Measurements from ENCODE around the gene S100A13.
A peak's percentile ranks its signal among the peaks of the same experiment; 100 is the strongest.
"Not testable (repeated sequence)": the region's sequence is repeated elsewhere in the genome, so short reads cannot be mapped to it uniquely, and the experiment has no call there.

Gene S100A13

GRCh38 chr1:153670859-153671627 lies 43.7 kb upstream of the S100A13 start, which contains the start of gene ILF2:
Gene ILF2, minus strand, starts transcription at chr1:153670993. Its CDS starts 71 bp downstream, at chr1:153670922.
- H3K4me2 ChIP-seq (ENCODE audit: insufficient read depth, low read length), result peak within 1 kb of the TSS; percentile 94
- peak within 1 kb of the TSS; percentile 75 to 95 for H3K4me3 ChIP-seq (ENCODE audit: low read depth in 1 of 2, low read length in 2 of 2)
- no peaks in the 10 kb centered on the region for H3K9me3 ChIP-seq (ENCODE audit: insufficient read depth, low read length, severe bottlenecking)
- TF ChIP-seq EZH2 (IDR thresholded peaks at IDR 0.05; ENCODE audit: borderline replicate concordance, low read depth, low read length, severe bottlenecking), result no peak
- peak; percentile 46 for TF ChIP-seq CTCF (IDR thresholded peaks at IDR 0.05; ENCODE audit: borderline replicate concordance, extremely low read depth, low read length, poor library complexity, severe bottlenecking)
- H3K27me3 ChIP-seq (ENCODE audit: insufficient read depth, low read length, poor library complexity), result no peaks in the 10 kb centered on the region
- peaks cover 24% of the 10 kb centered on the region; the same call in 1 of the 2 replicates for H4K20me1 ChIP-seq (ENCODE audit: insufficient read depth, low read length)
- ATAC-seq (ENCODE audit: insufficient read depth, low read depth), result peak; percentile 90
- H3K9ac ChIP-seq (ENCODE audit: low read depth, low read length), result peak within 1 kb of the TSS; percentile 88
- H3K4me1 ChIP-seq (ENCODE audit: insufficient read depth, low read length), result peaks cover 35% of the 10 kb centered on the region
- H3K79me2 ChIP-seq (ENCODE audit: insufficient read depth, low read length), result peaks cover 48% of the 10 kb centered on the region
- H2AFZ ChIP-seq (ENCODE audit: low read depth, low read length), result peak within 1 kb of the TSS; percentile 91
- peaks cover 44% of the 10 kb centered on the region for H3K36me3 ChIP-seq (ENCODE audit: insufficient read depth, low read length)
- DNase-seq, result peak; percentile 99
- peak within 1 kb of the TSS; percentile 92 for H3K27ac ChIP-seq (ENCODE audit: low read length)

GRCh38 chr1:153670257-153670858 lies 43.1 kb upstream of the S100A13 start:
- no peak for TF ChIP-seq CTCF (IDR thresholded peaks at IDR 0.05; ENCODE audit: borderline replicate concordance, extremely low read depth, low read length, poor library complexity, severe bottlenecking)
- TF ChIP-seq EZH2 (IDR thresholded peaks at IDR 0.05; ENCODE audit: borderline replicate concordance, low read depth, low read length, severe bottlenecking), result no peak
- DNase-seq, result no peak
- peaks cover 35% of the 10 kb centered on the region for H3K4me1 ChIP-seq (ENCODE audit: insufficient read depth, low read length)
- H3K4me2 ChIP-seq (ENCODE audit: insufficient read depth, low read length), result peak overlapping the region; percentile 94
- no peak for ATAC-seq (ENCODE audit: insufficient read depth, low read depth)
- H3K9me3 ChIP-seq (ENCODE audit: insufficient read depth, low read length, severe bottlenecking), result no peaks in the 10 kb centered on the region
- peaks cover 51% of the 10 kb centered on the region for H3K36me3 ChIP-seq (ENCODE audit: insufficient read depth, low read length)
- peak overlapping the region; percentile 66 for H2AFZ ChIP-seq (ENCODE audit: low read depth, low read length)
- H3K4me3 ChIP-seq (ENCODE audit: low read depth in 1 of 2, low read length in 2 of 2), result peak overlapping the region; percentile 75 to 95
- H4K20me1 ChIP-seq (ENCODE audit: insufficient read depth, low read length), result peaks cover 24% of the 10 kb centered on the region; the same call in 1 of the 2 replicates
- no peaks in the 10 kb centered on the region for H3K27me3 ChIP-seq (ENCODE audit: insufficient read depth, low read length, poor library complexity)
- H3K9ac ChIP-seq (ENCODE audit: low read depth, low read length), result peak overlapping the region; percentile 88
- peaks cover 50% of the 10 kb centered on the region for H3K79me2 ChIP-seq (ENCODE audit: insufficient read depth, low read length)
- peak overlapping the region; percentile 92 for H3K27ac ChIP-seq (ENCODE audit: low read length)

DNA sequence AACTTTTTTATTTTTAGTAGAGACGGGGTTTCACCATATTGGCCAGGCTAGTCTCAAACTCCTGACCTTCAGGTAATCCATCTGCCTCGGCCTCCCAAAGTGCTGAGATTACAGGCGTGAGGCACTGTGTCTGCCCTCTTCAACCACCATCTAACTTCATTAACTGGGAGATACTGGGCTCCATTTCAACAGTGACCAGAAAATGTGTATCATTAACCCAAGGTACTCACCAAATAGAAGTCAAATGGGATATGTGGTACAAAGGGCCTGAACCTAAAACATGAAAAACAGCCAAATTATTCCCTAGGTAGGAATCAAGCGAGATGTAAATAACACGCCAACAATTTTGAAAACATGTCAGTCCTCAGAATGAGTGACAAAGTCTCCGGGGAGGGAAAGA lies 42.3 kb upstream of the S100A13 start:
- Histone ChIP-seq H3K4me2 (ENCODE audit: insufficient read depth, low read length) (peak overlapping the region; percentile 94), H4K20me1 (ENCODE audit: insufficient read depth, low read length) (peaks cover 24% of the 10 kb centered on the region; the same call in 1 of the 2 replicates), H3K36me3 (ENCODE audit: insufficient read depth, low read length) (peaks cover 59% of the 10 kb centered on the region), H3K4me1 (ENCODE audit: insufficient read depth, low read length) (peaks cover 35% of the 10 kb centered on the region), H3K4me3 (ENCODE audit: low read depth in 1 of 2, low read length in 2 of 2) (peak overlapping the region; percentile 75 to 95), H3K9ac (ENCODE audit: low read depth, low read length) (peak overlapping the region; percentile 88), H3K9me3 (ENCODE audit: insufficient read depth, low read length, severe bottlenecking) (no peaks in the 10 kb centered on the region), H3K79me2 (ENCODE audit: insufficient read depth, low read length) (peaks cover 57% of the 10 kb centered on the region), H2AFZ (ENCODE audit: low read depth, low read length) (no peak overlapping the region), H3K27me3 (ENCODE audit: insufficient read depth, low read length, poor library complexity) (no peaks in the 10 kb centered on the region), H3K27ac (ENCODE audit: low read length) (peak overlapping the region; percentile 92)
- TF ChIP-seq EZH2 (IDR thresholded peaks at IDR 0.05; ENCODE audit: borderline replicate concordance, low read depth, low read length, severe bottlenecking), result no peak
- TF ChIP-seq CTCF (IDR thresholded peaks at IDR 0.05; ENCODE audit: borderline replicate concordance, extremely low read depth, low read length, poor library complexity, severe bottlenecking), result no peak
- DNase-seq, result no peak
- ATAC-seq (ENCODE audit: insufficient read depth, low read depth), result no peak

DNA sequence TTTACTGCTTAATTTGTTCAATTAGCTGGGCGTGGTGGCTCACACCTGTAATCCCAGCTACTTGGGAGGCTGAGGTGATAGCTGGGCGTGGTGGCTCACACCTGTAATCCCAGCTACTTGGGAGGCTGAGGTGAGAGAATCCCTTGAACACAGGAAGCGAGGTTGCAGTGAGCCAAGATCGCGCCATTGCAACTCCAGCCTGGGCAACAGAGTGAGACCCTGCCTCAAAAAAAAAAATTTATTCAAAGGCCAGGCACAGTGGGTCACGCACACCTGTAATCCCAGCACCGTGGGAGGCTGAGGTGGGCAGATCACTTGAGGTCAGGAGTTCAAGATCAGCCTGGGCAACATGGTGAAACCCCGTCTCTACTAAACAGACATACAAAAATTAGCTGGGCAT lies 41.4 kb upstream of the S100A13 start:
- peak overlapping the region; percentile 94 for H3K4me2 ChIP-seq (ENCODE audit: insufficient read depth, low read length)
- H3K9ac ChIP-seq (ENCODE audit: low read depth, low read length), result peak overlapping the region; percentile 28; the same call in 1 of the 2 replicates
- not testable (repeated sequence) for ATAC-seq (ENCODE audit: insufficient read depth, low read depth); H3K27me3 ChIP-seq (ENCODE audit: insufficient read depth, low read length, poor library complexity); H2AFZ ChIP-seq (ENCODE audit: low read depth, low read length); H3K9me3 ChIP-seq (ENCODE audit: insufficient read depth, low read length, severe bottlenecking); DNase-seq; H3K27ac ChIP-seq (ENCODE audit: low read length)
- H4K20me1 ChIP-seq (ENCODE audit: insufficient read depth, low read length), result peaks cover 24% of the 10 kb centered on the region; the same call in 1 of the 2 replicates
- H3K79me2 ChIP-seq (ENCODE audit: insufficient read depth, low read length), result peaks cover 61% of the 10 kb centered on the region
- H3K36me3 ChIP-seq (ENCODE audit: insufficient read depth, low read length), result peaks cover 68% of the 10 kb centered on the region
- peak overlapping the region in 1 of 2 experiments; percentile 75; a peak in 1 of 4 replicates for H3K4me3 ChIP-seq (ENCODE audit: low read depth in 1 of 2, low read length in 2 of 2)
- peaks cover 35% of the 10 kb centered on the region for H3K4me1 ChIP-seq (ENCODE audit: insufficient read depth, low read length)
